Esophagus muscularis mucosa (tissue), 4 donors: ENCODE results near the gene NDUFAF5. TPM values are rescaled to one million over a fixed set of nuclear protein-coding genes. Genes with fewer than 3 reads are reported as not detected.
"Not testable (repeated sequence)": the region's sequence is repeated elsewhere in the genome, so short reads cannot be mapped to it uniquely, and the experiment has no call there.

Experiments
- DNase-seq: peaks from one replicate; pipeline ENCODE4 v3.0.0-alpha.2; 2017; ENCODE audit errors: extremely low spot score
- H3K27ac ChIP-seq, 4 donors: fragments of 200-600 bp; sonication (generic); replicated peaks in 1 of 4; 1 replicate in 3 of 4; 2 replicates in 1 of 4; pipeline ENCODE4 v1.5.1; 2016 to 2019; ENCODE audit warnings: mild to moderate bottlenecking in 1 of 4
- H3K27me3 ChIP-seq, 4 donors: fragments of 200-600 bp; sonication (generic); one replicate each; pipeline versions ENCODE4 v1.5.1 to v1.6.0; 2016 to 2019
- H3K36me3 ChIP-seq, 4 donors: fragments of 200-600 bp; sonication (generic); one replicate each; pipeline ENCODE4 v1.5.1; 2016 to 2019
- H3K4me1 ChIP-seq, 4 donors: fragments of 200-600 bp; sonication (generic); one replicate each; pipeline ENCODE4 v1.5.1; 2016 to 2019
- H3K4me3 ChIP-seq, 4 donors: fragments of 200-600 bp; sonication (generic); 1 replicate in 2 of 4; 2 replicates in 2 of 4; pipeline ENCODE4 v1.5.1; 2016 to 2019; ENCODE audit warnings: mild to moderate bottlenecking in 4 of 4, moderate library complexity in 1 of 4
- H3K9me3 ChIP-seq, 4 donors: fragments of 200-600 bp; sonication (generic); 1 replicate in 3 of 4; 2 replicates in 1 of 4; pipeline ENCODE4 v1.5.1; 2016 to 2019
- EP300 ChIP-seq: sonication (generic); formaldehyde crosslinking; IDR thresholded peaks from one replicate; pipeline ENCODE4 v1.6.1; 2017; ENCODE audit warnings: antibody characterized with exemption
- POLR2A ChIP-seq: fragments of 450-650 bp; IDR thresholded peaks from one replicate; pipeline ENCODE4 v1.6.1; 2017; ENCODE audit warnings: antibody characterized with exemption, moderate library complexity, mild to moderate bottlenecking, low read depth
- POLR2AphosphoS5 ChIP-seq, 2 donors: sonication (generic); formaldehyde crosslinking; IDR thresholded peaks; one replicate each; pipeline ENCODE4 v1.6.1; 2017; ENCODE audit warnings: antibody characterized with exemption in 2 of 2
- WGBS: methylation state at CpG from one replicate; pipeline ENCODE4 v1.1.5; 2018; 5-methylcytosine and 5-hydroxymethylcytosine counted together
- intact Hi-C: fragments of 100-400 bp; cut with DNase I; formaldehyde crosslinking; loops from one replicate; pipeline ENCODE4 v1.15.1; 2023
- total RNA-seq, 4 donors: library from RNA; depleted of rRNA; stranded (reverse); fragments of >200 nt; gene quantifications; one replicate each; pipeline versions ENCODE4 v1.1.0 to v1.2.1, GENCODE V29; 2016
- TF ChIP-seq, protein P1 (sequence below), 3 experiments: fragments of 200-600 bp in 2 of 3; fragments of 450-650 bp in 1 of 3; sonication (generic) in 2 of 3; IDR thresholded peaks; one replicate each; pipeline ENCODE4 v1.5.1; 2017 to 2019; ENCODE audit warnings: antibody characterized with exemption in 3 of 3, mild to moderate bottlenecking in 2 of 3, moderate library complexity in 1 of 3

NDUFAF5 gene
- total RNA-seq, 4 donors from 2014 or later: 11.9 to 23.3 (median 19.1) TPM

DNA sequence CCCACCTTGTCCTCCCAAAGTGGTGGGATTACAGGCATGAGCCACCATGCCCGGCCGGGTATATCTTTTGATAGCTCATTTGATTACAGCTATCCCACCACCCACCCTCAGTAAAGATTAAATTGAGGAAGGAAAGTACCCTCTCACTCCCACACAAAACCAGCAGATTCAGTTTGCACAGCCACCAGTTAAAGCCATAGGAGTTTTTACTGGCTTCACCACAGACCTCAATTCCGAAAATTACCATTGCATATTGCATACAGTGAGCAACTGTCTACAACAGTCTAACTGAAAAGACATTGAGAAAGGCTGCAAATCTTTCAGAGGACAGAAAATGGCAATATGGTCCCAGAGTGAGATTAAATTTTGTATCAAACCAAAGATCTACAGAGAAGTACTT lies 35.0 kb upstream of the NDUFAF5 start:
- DNase-seq: no peak
- 90% methylated on average over 2 of the region's 3 CpGs for WGBS
- peaks cover 0 to 17% (median 11%) of the 10 kb centered on the region in 4 donors for H3K36me3 ChIP-seq
- no peak overlapping the region for H3K4me3 ChIP-seq
- intact Hi-C loops: no loop called here
- H3K4me1 ChIP-seq: no peaks in the 10 kb centered on the region
- H3K9me3 ChIP-seq: no peaks in the 10 kb centered on the region
- no peak overlapping the region for H3K27ac ChIP-seq
- no peaks in the 10 kb centered on the region for H3K27me3 ChIP-seq
- TF ChIP-seq EP300: no peak
- TF ChIP-seq POLR2A: no peak
- TF ChIP-seq, protein P1, sequence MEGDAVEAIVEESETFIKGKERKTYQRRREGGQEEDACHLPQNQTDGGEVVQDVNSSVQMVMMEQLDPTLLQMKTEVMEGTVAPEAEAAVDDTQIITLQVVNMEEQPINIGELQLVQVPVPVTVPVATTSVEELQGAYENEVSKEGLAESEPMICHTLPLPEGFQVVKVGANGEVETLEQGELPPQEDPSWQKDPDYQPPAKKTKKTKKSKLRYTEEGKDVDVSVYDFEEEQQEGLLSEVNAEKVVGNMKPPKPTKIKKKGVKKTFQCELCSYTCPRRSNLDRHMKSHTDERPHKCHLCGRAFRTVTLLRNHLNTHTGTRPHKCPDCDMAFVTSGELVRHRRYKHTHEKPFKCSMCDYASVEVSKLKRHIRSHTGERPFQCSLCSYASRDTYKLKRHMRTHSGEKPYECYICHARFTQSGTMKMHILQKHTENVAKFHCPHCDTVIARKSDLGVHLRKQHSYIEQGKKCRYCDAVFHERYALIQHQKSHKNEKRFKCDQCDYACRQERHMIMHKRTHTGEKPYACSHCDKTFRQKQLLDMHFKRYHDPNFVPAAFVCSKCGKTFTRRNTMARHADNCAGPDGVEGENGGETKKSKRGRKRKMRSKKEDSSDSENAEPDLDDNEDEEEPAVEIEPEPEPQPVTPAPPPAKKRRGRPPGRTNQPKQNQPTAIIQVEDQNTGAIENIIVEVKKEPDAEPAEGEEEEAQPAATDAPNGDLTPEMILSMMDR (IDR thresholded peaks at IDR 0.05): no peak
- no peak for TF ChIP-seq POLR2AphosphoS5 (IDR thresholded peaks at IDR 0.05)

DNA sequence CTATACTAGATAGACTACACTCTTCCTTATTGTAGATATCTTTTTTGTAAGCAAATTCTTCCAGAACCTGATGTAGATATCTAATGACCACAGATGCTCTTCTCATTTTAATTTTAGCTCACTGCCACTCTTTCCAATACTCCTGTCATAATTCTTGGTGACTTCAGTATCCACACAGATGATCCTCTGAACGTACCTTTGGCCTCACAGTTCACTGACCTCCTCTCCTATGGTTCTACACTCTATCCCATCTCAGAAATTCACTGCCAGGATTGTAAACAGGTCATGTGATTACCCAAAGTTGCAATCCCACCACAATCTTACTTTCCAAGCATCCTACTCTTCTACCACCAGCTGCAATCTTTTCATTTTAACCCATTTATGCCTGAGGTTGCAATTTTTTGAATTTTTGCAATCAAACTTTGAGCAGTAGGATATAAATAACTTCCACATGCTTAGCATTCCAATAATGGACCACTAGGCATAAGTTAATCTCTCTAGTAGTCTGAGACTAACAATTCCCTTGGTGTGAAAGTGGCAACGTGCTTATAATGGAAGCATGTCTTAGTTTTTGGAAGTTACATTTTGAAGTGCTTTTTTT lies 31.3 kb upstream of the NDUFAF5 start:
- Histone ChIP-seq H3K4me1 (no peaks in the 10 kb centered on the region), H3K27me3 (no peaks in the 10 kb centered on the region), H3K9me3 (no peaks in the 10 kb centered on the region), H3K36me3 (peaks cover 0 to 35% (median 24%) of the 10 kb centered on the region in 4 donors), H3K4me3 (no peak overlapping the region), H3K27ac (no peak overlapping the region)
- no peak for TF ChIP-seq POLR2AphosphoS5 (IDR thresholded peaks at IDR 0.05)
- no peak for TF ChIP-seq POLR2A
- TF ChIP-seq EP300: no peak
- TF ChIP-seq, protein P1 (IDR thresholded peaks at IDR 0.05): no peak
- 92% methylated on average over 2 of the region's 2 CpGs for WGBS
- no peak for DNase-seq
- intact Hi-C loops: no loop called here

DNA sequence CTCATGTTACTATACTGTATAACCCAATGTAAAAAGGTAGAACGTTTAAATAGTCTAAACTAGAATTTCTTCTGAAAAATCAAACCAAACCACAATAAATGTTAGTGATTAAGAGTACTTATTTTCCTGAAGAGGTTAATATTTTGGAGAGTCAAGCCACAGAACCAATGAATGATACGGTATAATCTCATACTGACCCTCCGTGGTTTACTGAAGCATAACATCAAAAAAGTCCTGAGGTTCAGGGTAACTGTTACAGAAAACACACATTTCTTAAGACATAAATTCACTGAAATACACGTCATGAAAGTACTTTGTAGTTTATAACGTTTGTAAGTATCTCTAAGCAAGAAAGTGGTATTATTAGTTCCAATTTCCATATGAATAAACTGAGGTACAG lies 29.0 kb upstream of the NDUFAF5 start:
- intact Hi-C loops: no loop called here
- no peak for TF ChIP-seq EP300
- TF ChIP-seq, protein P1 (IDR thresholded peaks at IDR 0.05): peak in 1 of 3 experiments; percentile 16
- 77% methylated on average over 5 of the region's 5 CpGs for WGBS
- Histone ChIP-seq H3K27me3 (no peaks in the 10 kb centered on the region), H3K27ac (no peak overlapping the region), H3K4me1 (no peaks in the 10 kb centered on the region), H3K36me3 (peaks cover 5 to 48% (median 31%) of the 10 kb centered on the region in 4 donors), H3K4me3 (no peak overlapping the region), H3K9me3 (no peaks in the 10 kb centered on the region)
- DNase-seq: no peak

DNA sequence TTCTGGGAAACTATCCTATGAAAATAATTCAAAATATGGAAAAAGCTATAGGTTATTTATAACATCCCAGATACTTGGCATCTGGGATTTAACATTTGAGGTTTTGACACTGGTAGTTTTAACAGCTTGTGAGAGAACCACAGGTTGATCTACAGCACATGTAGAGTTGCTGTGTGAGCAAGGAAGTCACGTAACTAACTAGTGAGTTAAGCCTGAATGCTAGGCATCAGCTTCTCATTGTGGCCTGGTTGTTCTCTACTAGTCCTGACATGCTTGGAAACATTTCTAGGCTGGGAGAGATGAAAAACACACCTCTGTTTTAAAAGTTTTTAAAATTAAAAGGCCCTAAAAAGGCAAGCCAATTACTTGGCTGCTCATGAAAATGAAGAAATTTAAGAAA lies 28.3 kb upstream of the NDUFAF5 start:
- WGBS: 65% methylated on average over 1 of the region's 1 CpG
- intact Hi-C loops: no loop called here
- Histone ChIP-seq H3K36me3 (peaks cover 5 to 45% (median 28%) of the 10 kb centered on the region in 4 donors), H3K4me1 (no peaks in the 10 kb centered on the region), H3K9me3 (no peaks in the 10 kb centered on the region), H3K27ac (no peak overlapping the region), H3K4me3 (no peak overlapping the region), H3K27me3 (no peaks in the 10 kb centered on the region)
- no peak for TF ChIP-seq EP300
- TF ChIP-seq POLR2A: no peak
- TF ChIP-seq POLR2AphosphoS5 (IDR thresholded peaks at IDR 0.05): no peak
- TF ChIP-seq, protein P1 (IDR thresholded peaks at IDR 0.05): no peak
- no peak for DNase-seq

DNA sequence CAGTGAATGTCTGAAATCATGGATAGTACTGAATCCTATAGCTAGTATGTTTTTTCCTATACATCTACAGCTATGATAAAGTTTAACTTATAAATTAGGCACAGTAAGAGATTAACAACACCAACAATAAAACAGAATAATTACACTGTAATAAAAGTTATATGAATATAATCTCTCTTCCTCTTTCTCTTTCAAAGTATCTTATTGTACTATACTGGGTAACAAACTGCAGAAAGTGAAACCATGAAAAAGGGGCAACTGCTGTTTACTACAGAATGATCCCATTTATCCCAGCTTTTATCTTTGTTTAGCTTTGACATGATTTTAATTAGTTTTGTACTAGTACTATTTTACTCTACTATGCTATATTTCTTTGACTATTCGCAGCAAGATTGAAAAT lies 25.9 kb upstream of the NDUFAF5 start:
- Histone ChIP-seq H3K27ac (no peak overlapping the region), H3K9me3 (no peaks in the 10 kb centered on the region), H3K27me3 (no peaks in the 10 kb centered on the region), H3K4me1 (no peaks in the 10 kb centered on the region), H3K4me3 (no peak overlapping the region), H3K36me3 (peaks cover 5 to 54% (median 33%) of the 10 kb centered on the region in 4 donors)
- 98% methylated on average over 1 of the region's 1 CpG for WGBS
- no peak for DNase-seq
- TF ChIP-seq, protein P1 (IDR thresholded peaks at IDR 0.05): no peak
- intact Hi-C loops: no loop called here

DNA sequence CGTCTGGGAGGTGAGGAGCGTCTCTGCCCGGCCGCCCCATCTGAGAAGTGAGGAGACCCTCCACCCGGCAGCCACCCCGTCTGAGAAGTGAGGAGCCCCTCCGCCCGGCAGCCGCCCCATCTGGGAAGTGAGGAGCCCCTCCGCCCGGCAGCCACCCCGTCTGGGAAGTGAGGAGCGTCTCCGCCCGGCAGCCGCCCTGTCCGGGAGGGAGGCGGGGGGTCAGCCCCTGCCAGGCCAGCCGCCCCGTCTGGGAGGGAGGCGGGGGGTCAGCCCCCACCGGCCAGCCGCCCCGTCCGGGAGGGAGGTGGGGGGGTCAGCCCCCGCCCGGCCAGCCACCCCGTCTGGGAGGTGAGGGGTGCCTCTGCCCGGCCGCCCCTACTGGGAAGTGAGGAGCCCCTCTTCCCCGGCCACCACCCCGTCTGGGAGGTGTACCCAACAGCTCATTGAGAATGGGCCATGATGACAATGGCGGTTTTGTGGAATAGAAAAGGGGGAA lies 24.3 kb upstream of the NDUFAF5 start:
- DNase-seq, H3K4me1 ChIP-seq, H3K4me3 ChIP-seq, H3K27ac ChIP-seq, intact Hi-C loops, H3K9me3 ChIP-seq, H3K27me3 ChIP-seq: not testable (repeated sequence)
- H3K36me3 ChIP-seq: peaks cover 16 to 64% (median 45%) of the 10 kb centered on the region in 4 donors
- WGBS: 93% methylated on average over 3 of the region's 33 CpGs
